IMR-90 (cell line): ENCODE data around the gene COG8. TPM values are rescaled to one million over a fixed set of nuclear protein-coding genes. Genes with fewer than 3 reads are reported as not detected.

Experiments used
- ATAC-seq: fragments of 200-7000 bp; cut with Tn5 transposase; 2 replicates; pipeline ENCODE4 v1.9.1; 2020; ENCODE audit warnings: low read depth, mild to moderate bottlenecking, moderate library complexity
- BruUV-seq: library from RNA; stranded (reverse); fragments of 400-500 nt; replicated peaks from 2 replicates; lab custom pipeline; 2021; lab: Mats Ljungman, UMichigan
- CTCF ChIA-PET: fragments of 300-600 bp; formaldehyde crosslinking; extraction: SDS; loops from one replicate; lab custom pipeline; 2021; ENCODE audit warnings: antibody characterized with exemption; lab: Yijun Ruan, JAX
- POLR2A ChIA-PET: fragments of 300-600 bp; sonication (Branson Sonifier 250); formaldehyde crosslinking; loops from one replicate; lab custom pipeline; 2022; ENCODE audit warnings: antibody characterized with exemption; ENCODE audit not compliant: unreplicated experiment; lab: Charles Lee
- DNase-seq: peaks from one replicate; pipeline ENCODE4 v3.0.0; 2013
- H2AFZ ChIP-seq: replicated peaks from 2 replicates; pipeline ENCODE3; 2013; ENCODE audit warnings: low read length, mild to moderate bottlenecking; ENCODE audit not compliant: poor library complexity
- H2AK5ac ChIP-seq: 2 replicates; pipeline ENCODE4 v1.6.1; 2013; ENCODE audit warnings: low read depth, low read length, inconsistent platforms
- H2AK9ac ChIP-seq: replicated peaks from 2 replicates; pipeline ENCODE3; 2013; ENCODE audit warnings: mild to moderate bottlenecking, low read depth, low read length, moderate library complexity; ENCODE audit not compliant: poor library complexity
- H2BK120ac ChIP-seq: 2 replicates; pipeline ENCODE4 v1.6.1; 2013; ENCODE audit warnings: low read depth, low read length, inconsistent platforms
- H2BK15ac ChIP-seq: 3 replicates; pipeline ENCODE4 v1.6.1; 2013; ENCODE audit warnings: low read depth, low read length, inconsistent platforms
- H2BK20ac ChIP-seq: 2 replicates; pipeline ENCODE4 v1.6.1; 2013; ENCODE audit warnings: low read depth, mild to moderate bottlenecking, inconsistent platforms, low read length, moderate library complexity
- H2BK5ac ChIP-seq: 2 replicates; pipeline ENCODE4 v1.6.1; 2013; ENCODE audit warnings: mild to moderate bottlenecking, low read depth, low read length, inconsistent platforms; ENCODE audit not compliant: poor library complexity, severe bottlenecking
- H3K14ac ChIP-seq: replicated peaks from 2 replicates; pipeline ENCODE4 v1.6.1; 2013; ENCODE audit warnings: low read depth, low read length, inconsistent platforms
- H3K18ac ChIP-seq: 2 replicates; pipeline ENCODE4 v1.6.1; 2013; ENCODE audit warnings: low read depth, low read length, control low read depth
- H3K23ac ChIP-seq: 2 replicates; pipeline ENCODE4 v1.6.1; 2013; ENCODE audit warnings: low read depth, low read length, inconsistent platforms
- H3K27ac ChIP-seq: 2 replicates; pipeline ENCODE4 v1.5.1; 2013; ENCODE audit warnings: mild to moderate bottlenecking, control low read depth, low read length; ENCODE audit not compliant: insufficient read depth
- H3K27me3 ChIP-seq: 2 replicates; pipeline ENCODE4 v1.6.1; 2013; ENCODE audit warnings: low read length; ENCODE audit not compliant: control insufficient read depth, insufficient read depth
- H3K36me3 ChIP-seq: 2 replicates; pipeline ENCODE4 v1.6.1; 2013; ENCODE audit warnings: low read length, mixed read lengths; ENCODE audit not compliant: control insufficient read depth, insufficient read depth
- H3K4ac ChIP-seq: 2 replicates; pipeline ENCODE4 v1.6.1; 2013; ENCODE audit warnings: low read depth, low read length, inconsistent platforms
- H3K4me1 ChIP-seq: 2 replicates; pipeline ENCODE4 v1.6.1; 2013; ENCODE audit warnings: low read length, mixed read lengths; ENCODE audit not compliant: control insufficient read depth, insufficient read depth
- H3K4me2 ChIP-seq: 2 replicates; pipeline ENCODE4 v1.6.1; 2013; ENCODE audit warnings: low read depth, mild to moderate bottlenecking, control low read depth, low read length, moderate library complexity
- H3K4me3 ChIP-seq: 2 replicates; pipeline ENCODE4 v1.5.1; 2013; ENCODE audit warnings: low read depth, mild to moderate bottlenecking, control low read depth, low read length, moderate library complexity; ENCODE audit not compliant: insufficient read depth
- H3K56ac ChIP-seq: 2 replicates; pipeline ENCODE4 v1.6.1; 2013; ENCODE audit warnings: low read length, inconsistent platforms; ENCODE audit not compliant: insufficient read depth; ENCODE audit errors: extremely low read depth
- H3K79me1 ChIP-seq, 2 experiments: 2 replicates each; pipeline ENCODE4 v1.6.1; 2013; ENCODE audit warnings: low read length in 2 of 2, inconsistent platforms in 1 of 2, low read depth in 1 of 2
- H3K9ac ChIP-seq: 2 replicates; pipeline ENCODE4 v1.6.1; 2013; ENCODE audit warnings: low read depth, low read length, control low read depth
- H3K9me1 ChIP-seq: 2 replicates; pipeline ENCODE4 v1.6.1; 2013; ENCODE audit warnings: low read length, inconsistent platforms; ENCODE audit not compliant: insufficient read depth
- H3K9me3 ChIP-seq: 2 replicates; pipeline ENCODE4 v1.6.1; 2013; ENCODE audit warnings: low read length; ENCODE audit not compliant: control insufficient read depth, insufficient read depth
- H4K20me1 ChIP-seq: 2 replicates; pipeline ENCODE4 v1.6.1; 2013; ENCODE audit warnings: low read length, inconsistent platforms; ENCODE audit not compliant: insufficient read depth
- H4K5ac ChIP-seq: 2 replicates; pipeline ENCODE4 v1.6.1; 2013; ENCODE audit warnings: mild to moderate bottlenecking, low read depth, low read length, control low read depth
- H4K8ac ChIP-seq, 2 experiments: 2 replicates each; pipeline ENCODE4 v1.6.1; 2013; ENCODE audit warnings: low read depth in 2 of 2, low read length in 2 of 2, control low read depth in 1 of 2, inconsistent platforms in 1 of 2
- H4K91ac ChIP-seq: 2 replicates; pipeline ENCODE4 v1.6.1; 2013; ENCODE audit warnings: low read depth, low read length, inconsistent platforms; ENCODE audit not compliant: insufficient read depth
- CTCF ChIP-seq: conservative IDR thresholded peaks from 2 replicates; pipeline ENCODE4 v1.5.1; 2012; ENCODE audit warnings: mild to moderate bottlenecking, low read depth, low read length, improper control_type of control experiment
- ELK1 ChIP-seq: fragments of 150-350 bp; IDR thresholded peaks from 2 replicates; pipeline ENCODE4 v1.6.1; 2016; ENCODE audit warnings: low read depth, mild to moderate bottlenecking, low read length, moderate library complexity, borderline replicate concordance
- MAFK ChIP-seq: IDR thresholded peaks from 2 replicates; pipeline ENCODE4 v1.6.1; 2012; ENCODE audit warnings: low read depth, low read length, improper control_type of control experiment
- MAZ ChIP-seq: IDR thresholded peaks from 2 replicates; pipeline ENCODE4 v1.6.1; 2012; ENCODE audit warnings: low read depth, mild to moderate bottlenecking, low read length, improper control_type of control experiment, moderate library complexity, borderline replicate concordance
- NFE2L2 ChIP-seq: fragments of 150-350 bp; IDR thresholded peaks from 2 replicates; pipeline ENCODE4 v1.6.1; 2016; ENCODE audit warnings: low read depth, mild to moderate bottlenecking, low read length
- POLR2A ChIP-seq: IDR thresholded peaks from 2 replicates; pipeline ENCODE4 v1.6.1; 2012; ENCODE audit warnings: mild to moderate bottlenecking, low read depth, low read length
- RAD21 ChIP-seq: IDR thresholded peaks from 2 replicates; pipeline ENCODE4 v1.6.1; 2012; ENCODE audit warnings: low read length, improper control_type of control experiment
- RCOR1 ChIP-seq: IDR thresholded peaks from 2 replicates; pipeline ENCODE4 v1.6.1; 2012; ENCODE audit warnings: mild to moderate bottlenecking, low read length, improper control_type of control experiment; ENCODE audit not compliant: insufficient replicate concordance
- RFX5 ChIP-seq: IDR thresholded peaks from 2 replicates; pipeline ENCODE4 v1.8.0; 2012; ENCODE audit warnings: low read depth, mild to moderate bottlenecking, low read length, moderate library complexity
- SMC3 ChIP-seq: fragments of 150-350 bp; IDR thresholded peaks from 2 replicates; pipeline ENCODE4 v1.6.1; 2016; ENCODE audit warnings: low read depth, mild to moderate bottlenecking, antibody characterized with exemption, low read length, moderate library complexity
- USF2 ChIP-seq: fragments of 150-350 bp; IDR thresholded peaks from 2 replicates; pipeline ENCODE4 v1.6.1; 2017; ENCODE audit warnings: mild to moderate bottlenecking, antibody characterized with exemption, low read length, low read depth
- WGBS, 2 experiments: methylation state at CpG; one replicate each; pipeline versions ENCODE4 v1.1.5 to v1.1.7; 2013; ENCODE audit warnings: missing lambda C conversion rate in 2 of 2; ENCODE audit not compliant: insufficient read length in 1 of 2; ENCODE audit errors: extremely low coverage in 2 of 2; 5-methylcytosine and 5-hydroxymethylcytosine counted together
- dilution Hi-C: fragments of 300-500 bp; cut with HindIII; formaldehyde crosslinking; loops from one replicate; pipeline ENCODE4 v1.14.3; 2018; ENCODE audit warnings: low sequenced_read_pairs; ENCODE audit not compliant: unreplicated experiment
- in situ Hi-C: fragments of 300-500 bp; cut with MboI; formaldehyde crosslinking; loops from 3 replicates; pipeline ENCODE4 v1.14.3; 2019; ENCODE audit warnings: low sequenced_read_pairs, inconsistent platforms, mixed read lengths
- intact Hi-C: fragments of 100-400 bp; cut with micrococcal nuclease; formaldehyde crosslinking; loops from 2 replicates; pipeline ENCODE4 v1.10.0; 2022
- polyA plus RNA-seq, 3 experiments: library from polyadenylated mRNA; depleted of rRNA; stranded (reverse); fragments of >200 nt; gene quantifications; 2 replicates each; pipeline ENCODE4 v1.2.3, GENCODE V29; 2012; ENCODE audit warnings: low replicate concordance in 1 of 3
- total RNA-seq: library from RNA; depleted of rRNA; stranded (reverse); fragments of >200 nt; gene quantifications from 2 replicates; pipeline ENCODE4 v1.2.3, GENCODE V29; 2012

Gene COG8
- total and polyA plus RNA-seq, 2 of the 4 experiments (the other 2 are of a cell fraction): 23.4 to 26.2 TPM

GRCh38 chr16:69326172-69326873, 13.0 kb downstream of the COG8 start (continued):
- no peak for TF ChIP-seq USF2

GRCh38 chr16:69325784-69326171, 13.6 kb downstream of the COG8 start:
- H3K9me3 ChIP-seq: no peaks in the 10 kb centered on the region
- no peak overlapping the region for H4K5ac ChIP-seq
- no peak overlapping the region for H3K9ac ChIP-seq
- H3K36me3 ChIP-seq: peaks cover 56% of the 10 kb centered on the region
- dilution Hi-C loops: no loop called here
- H3K4ac ChIP-seq: no peak overlapping the region
- H2BK5ac ChIP-seq: no peak overlapping the region
- no TSS peak for BruUV-seq
- no peak overlapping the region for H2BK15ac ChIP-seq
- H4K8ac ChIP-seq: no peak overlapping the region
- H3K18ac ChIP-seq: no peak overlapping the region
- DNase-seq: no peak
- H3K27me3 ChIP-seq: no peaks in the 10 kb centered on the region
- H2AFZ ChIP-seq: no peak overlapping the region
- H3K9me1 ChIP-seq: peaks cover 13% of the 10 kb centered on the region
- H3K4me3 ChIP-seq: no peak overlapping the region
- no peak for ATAC-seq
- H3K4me2 ChIP-seq: no peak overlapping the region
- ChIA-PET CTCF (no interaction called here), POLR2A (interaction anchor here (0.7 kb wide), 1 partner anchor 203 kb away, joined by 4 read pairs; no protein-coding TSS in a partner anchor)
- no peak overlapping the region for H3K14ac ChIP-seq
- no peak overlapping the region for H3K23ac ChIP-seq
- peaks cover 12% of the 10 kb centered on the region for H3K4me1 ChIP-seq
- no peak overlapping the region for H3K27ac ChIP-seq
- intact Hi-C loops: no loop called here
- 80% methylated on average over 3 of the region's 6 CpGs; no CpG with 5 or more reads in 1 of the 2 experiments for WGBS, 2 experiments
- no peak overlapping the region for H4K91ac ChIP-seq
- H3K56ac ChIP-seq: no peak overlapping the region
- peaks cover 43 to 82% of the 10 kb centered on the region in 2 experiments for H3K79me1 ChIP-seq
- H4K20me1 ChIP-seq: peaks cover 72% of the 10 kb centered on the region
- H2BK20ac ChIP-seq: no peak overlapping the region
- no peak overlapping the region for H2AK5ac ChIP-seq
- in situ Hi-C loops: no loop called here
- no peak for TF ChIP-seq NFE2L2
- no peak for TF ChIP-seq RCOR1
- no peak for TF ChIP-seq CTCF
- TF ChIP-seq MAFK: no peak
- no peak for TF ChIP-seq MAZ
- no peak for TF ChIP-seq RAD21
- no peak for TF ChIP-seq SMC3
- no peak for TF ChIP-seq ELK1
- TF ChIP-seq POLR2A: no peak
- TF ChIP-seq USF2: no peak
- no peak for TF ChIP-seq RFX5
- no peak overlapping the region for H2AK9ac ChIP-seq
- no peak overlapping the region for H2BK120ac ChIP-seq
